ENCODE data around the gene TBX10.

GRCh38 chr11:67670316-67671210 lies 31.0 kb upstream of the TBX10 start:
- TF ChIP-seq CTCF (conservative IDR thresholded peaks at IDR 0.05; ENCODE audit: low read length) (no peak), EZH2phosphoT487 (IDR thresholded peaks at IDR 0.05; ENCODE audit: borderline replicate concordance, low read depth, low read length) (no peak)

All from OCI-LY7 (cell line).